Measurements from ENCODE around the gene ANKRD6.

ANKRD6 gene

DNA sequence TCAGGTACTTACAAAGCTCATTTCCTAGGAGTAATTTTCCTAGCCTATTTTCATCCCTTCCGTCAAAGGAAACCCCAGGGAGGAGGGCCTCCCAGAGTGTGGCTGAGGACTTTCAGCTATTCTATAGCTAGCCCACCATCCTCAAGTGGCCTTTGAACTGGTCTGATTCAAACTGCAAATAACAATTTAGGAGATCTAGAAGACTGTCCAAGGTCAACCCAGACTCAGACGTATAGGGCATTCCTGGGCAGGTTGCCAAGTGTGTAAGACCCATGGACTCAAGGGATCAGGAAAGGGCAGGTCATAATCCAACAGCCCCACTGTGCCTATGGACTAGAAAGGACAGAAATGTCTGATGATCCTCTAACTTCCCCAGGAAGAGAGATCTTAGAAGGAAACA, 18.7 kb upstream of the ANKRD6 start:
- DNase-seq = no peak

- DNase-seq = no peak
These were observed 17.8 kb upstream of the ANKRD6 start for GRCh38 chr6:89415185-89415584.

GRCh38 chr6:89416796-89417195, 16.2 kb upstream of the ANKRD6 start:
- DNase-seq = no peak

- DNase-seq = no peak
These were observed 2.6 kb upstream of the ANKRD6 start for GRCh38 chr6:89430201-89430962.

- no peak for DNase-seq
These were observed 549 bp downstream of the ANKRD6 start for GRCh38 chr6:89433252-89434149.

DNA sequence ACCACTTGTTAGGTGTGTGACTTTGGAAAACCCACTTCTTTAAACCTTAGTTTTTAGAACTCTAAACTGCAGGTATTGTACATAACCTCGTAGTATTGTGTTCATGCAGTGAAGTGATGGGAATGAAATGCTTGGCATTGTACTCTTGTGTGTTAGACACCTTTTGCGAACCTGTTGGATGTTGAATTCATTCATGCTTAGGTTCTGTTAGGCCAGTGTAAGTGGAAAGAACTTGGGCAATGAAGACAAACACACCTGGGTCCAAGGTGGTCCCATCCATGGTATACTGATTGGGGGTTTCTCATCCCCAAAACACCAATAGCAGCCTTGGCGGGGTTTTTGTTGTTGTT, 1.2 kb downstream of the ANKRD6 start:
- DNase-seq = no peak

GRCh38 chr6:89434954-89435353, 2.0 kb downstream of the ANKRD6 start:
- no peak for DNase-seq

DNA sequence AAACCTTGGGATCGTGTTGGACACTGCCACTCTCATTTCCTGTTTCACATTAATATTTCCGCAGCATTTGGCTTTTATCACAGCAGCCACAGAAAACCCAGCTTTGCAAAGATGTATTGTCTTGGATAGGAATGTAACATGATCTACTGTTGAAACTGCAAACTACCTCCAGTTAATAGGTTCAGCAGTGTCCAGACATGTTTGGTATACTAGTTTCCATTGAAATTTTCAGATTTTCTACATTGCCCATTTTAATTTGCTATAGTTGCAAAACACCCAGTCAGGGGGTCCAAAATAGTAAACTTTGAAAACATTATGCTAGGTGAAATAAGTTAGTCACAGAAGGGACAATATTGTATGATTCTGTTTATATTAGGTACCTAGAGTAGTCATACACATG, 3.3 kb downstream of the ANKRD6 start:
- DNase-seq = no peak

- no peak for DNase-seq
These were observed 5.3 kb downstream of the ANKRD6 start for GRCh38 chr6:89438248-89438647.

DNA sequence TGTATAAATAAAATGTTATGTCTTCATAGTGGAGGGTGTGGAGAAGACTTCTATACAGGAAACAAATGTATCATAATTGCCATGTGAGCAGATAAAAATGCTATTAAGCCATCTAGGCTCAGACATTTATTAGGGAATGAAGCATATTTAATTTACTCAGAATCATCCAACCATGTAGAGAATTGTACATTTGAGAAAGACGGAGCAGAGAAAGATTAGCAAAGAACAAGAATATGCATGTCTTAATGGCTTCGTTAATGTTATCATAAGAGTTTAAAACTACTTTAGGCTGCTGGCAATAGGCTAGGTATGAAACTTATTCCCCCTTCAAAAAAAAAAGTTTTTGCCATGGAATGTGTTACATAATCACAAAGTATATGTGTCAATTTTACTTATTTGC, 6.1 kb downstream of the ANKRD6 start:
- no peak for DNase-seq

DNA sequence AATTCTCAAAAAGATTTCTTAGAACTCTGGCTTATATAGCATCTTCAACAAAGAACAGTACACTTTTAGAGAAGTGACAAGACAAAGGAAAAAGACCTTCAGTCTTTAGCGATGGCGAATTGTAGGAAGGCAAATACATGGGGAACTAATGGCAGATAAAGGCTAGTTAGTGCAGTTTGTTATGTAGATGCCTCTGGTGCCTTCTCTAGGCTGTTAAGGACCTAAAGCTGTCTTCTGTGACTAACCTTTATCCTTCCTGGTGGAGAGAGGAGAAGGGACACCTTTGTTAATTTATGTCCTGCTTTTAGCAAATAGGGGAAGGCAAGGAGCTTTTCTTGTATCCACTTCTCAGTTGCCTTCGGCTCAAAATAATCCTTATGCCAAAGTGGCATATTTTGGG, 7.2 kb downstream of the ANKRD6 start:
- DNase-seq = no peak

DNA sequence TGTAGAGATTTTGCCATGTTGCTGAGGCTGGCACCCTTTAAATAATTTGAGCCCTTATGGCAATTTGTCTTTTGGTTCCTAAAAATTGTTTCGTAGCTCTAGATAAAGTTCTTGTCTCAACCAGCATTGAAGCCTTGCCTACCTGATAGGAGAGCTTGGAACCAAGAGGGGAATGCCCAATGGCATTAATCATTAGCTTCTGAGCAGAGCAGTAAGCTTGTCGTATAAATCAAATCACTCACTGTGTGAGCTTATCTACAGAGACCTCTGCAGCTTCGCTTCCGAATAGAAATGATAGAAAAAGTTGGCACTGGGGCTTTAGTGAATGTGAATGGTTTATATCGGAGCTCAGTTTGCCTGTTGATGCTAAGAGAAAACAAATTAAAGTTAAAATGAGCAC, 10.7 kb downstream of the ANKRD6 start:
- no peak for DNase-seq

- no peak for DNase-seq
These were observed 16.2 kb downstream of the ANKRD6 start for GRCh38 chr6:89449193-89449592.

GRCh38 chr6:89452281-89452680, 19.3 kb downstream of the ANKRD6 start:
- DNase-seq = no peak

- DNase-seq = no peak
These were observed 21.3 kb downstream of the ANKRD6 start for GRCh38 chr6:89454300-89454699.

- DNase-seq = no peak
These were observed 25.8 kb downstream of the ANKRD6 start for GRCh38 chr6:89458704-89459103.

GRCh38 chr6:89459501-89459900, 26.5 kb downstream of the ANKRD6 start:
- no peak for DNase-seq

DNA sequence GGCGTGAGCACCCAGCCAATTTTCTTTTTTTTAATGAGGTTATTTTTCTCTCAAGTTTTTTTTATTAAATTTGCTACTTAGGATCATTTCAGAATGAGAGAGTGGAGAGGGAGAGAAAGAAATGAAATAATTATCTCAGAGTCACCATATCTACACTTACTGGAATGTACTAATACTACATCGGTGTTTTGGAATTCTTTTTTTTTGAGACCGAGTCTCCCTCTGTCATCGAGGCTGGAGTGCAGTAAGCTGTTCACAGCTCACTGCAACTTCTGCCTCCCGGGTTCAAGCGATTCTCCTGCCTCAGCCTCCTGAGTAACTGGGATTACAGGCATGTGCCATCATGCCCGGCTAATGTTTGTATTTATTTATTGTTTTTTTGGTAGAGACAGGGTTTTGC, 27.8 kb downstream of the ANKRD6 start:
- DNase-seq = no peak

GRCh38 chr6:89462503-89462902, 29.6 kb downstream of the ANKRD6 start:
- no peak for DNase-seq

GRCh38 chr6:89464295-89464694, 31.3 kb downstream of the ANKRD6 start:
- DNase-seq = no peak

- DNase-seq = no peak
These were observed 34.5 kb downstream of the ANKRD6 start for GRCh38 chr6:89467437-89467836.

- DNase-seq = no peak
These were observed 36.0 kb downstream of the ANKRD6 start for GRCh38 chr6:89468998-89469397.

DNA sequence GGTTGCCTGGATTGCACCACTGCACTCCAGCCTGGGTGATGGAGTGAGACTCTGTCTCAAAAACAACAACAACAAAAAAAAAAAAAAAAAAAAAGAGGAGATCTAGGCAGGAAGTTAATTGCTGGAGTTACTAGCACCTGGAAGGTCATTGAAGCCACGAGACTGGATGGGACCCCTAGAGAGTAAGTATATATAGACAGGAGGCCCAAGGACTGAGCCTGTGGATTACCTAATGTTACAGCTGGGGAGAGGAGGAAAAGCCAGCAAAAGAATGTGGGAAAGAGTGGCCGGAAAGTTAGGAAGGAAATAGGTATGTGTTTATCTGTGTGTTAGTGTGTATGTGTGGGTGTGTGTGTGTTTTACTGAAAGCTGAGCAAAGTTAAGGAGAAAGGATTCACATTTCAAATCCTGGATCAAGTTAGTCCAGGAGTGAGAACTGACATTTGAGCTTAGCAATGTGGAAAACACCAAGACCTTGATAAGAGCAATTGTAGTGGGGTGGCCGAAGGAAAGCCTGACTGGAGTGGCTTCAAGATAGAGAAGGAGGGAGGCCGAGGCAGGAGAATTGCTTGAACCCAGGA, 38.4 kb downstream of the ANKRD6 start:
- no peak for DNase-seq

DNA sequence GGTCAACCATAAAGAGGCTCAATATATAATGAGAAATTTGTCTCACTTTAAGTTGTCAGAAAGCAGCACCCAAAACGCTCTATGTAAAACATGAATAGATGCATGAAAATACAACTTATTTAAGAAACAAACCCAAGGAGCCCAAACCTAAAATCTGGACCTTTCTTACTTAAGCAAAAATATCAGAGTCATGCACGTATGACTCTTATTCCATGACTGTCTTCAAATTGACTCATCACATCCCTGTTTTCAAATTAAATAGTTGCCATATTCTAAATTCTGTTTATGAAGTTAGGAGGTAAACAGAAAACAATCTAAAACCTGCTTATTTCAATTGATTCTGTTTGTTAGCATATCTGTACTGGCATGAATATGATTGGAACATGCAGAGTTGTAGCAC, 42.1 kb downstream of the ANKRD6 start:
- no peak for DNase-seq

Measured in activated CD4-positive, CD25-positive, alpha-beta regulatory T cell (primary cell).